Kidney (tissue), 14 donors: ENCODE data around the gene CRTC2. TPM values are rescaled to one million over a fixed set of nuclear protein-coding genes. Genes with fewer than 3 reads are reported as not detected.
A peak's percentile ranks its signal among the peaks of the same experiment; 100 is the strongest.

ENCODE experiments used
- DNase-seq, 5 donors: peaks; one replicate each; pipeline ENCODE4 v3.0.0-alpha.2; 2013 to 2020
- FAIRE-seq: peaks from 2 replicates; lab custom pipeline; 2012; peaks lifted over from hg19 to GRCh38; lab: Jason Lieb, UNC
- H3K27ac ChIP-seq, 2 donors: one replicate each; pipeline ENCODE4 v1.7.0; 2013; ENCODE audit warnings: low read depth in 2 of 2, low read length in 2 of 2, inconsistent platforms in 1 of 2
- H3K27me3 ChIP-seq: one replicate; pipeline ENCODE4 v1.7.1; 2013; ENCODE audit warnings: low read length, inconsistent platforms; ENCODE audit not compliant: control insufficient read depth, insufficient read depth
- H3K36me3 ChIP-seq, 3 donors: one replicate each; pipeline versions ENCODE4 v1.7.0 to v1.7.1; 2013; ENCODE audit warnings: low read length in 3 of 3, control low read depth in 1 of 3, inconsistent platforms in 1 of 3; ENCODE audit not compliant: insufficient read depth in 3 of 3, control insufficient read depth in 2 of 3
- H3K4me1 ChIP-seq, 3 donors: one replicate each; pipeline versions ENCODE4 v1.7.0 to v1.7.1; 2013; ENCODE audit warnings: low read length in 3 of 3, inconsistent platforms in 1 of 3, low read depth in 1 of 3; ENCODE audit not compliant: control insufficient read depth in 2 of 3, insufficient read depth in 2 of 3
- H3K4me3 ChIP-seq, 3 donors: one replicate each; pipeline versions ENCODE4 v1.7.0 to v1.8.1; 2013; ENCODE audit warnings: low read length in 3 of 3, control low read depth in 1 of 3, inconsistent platforms in 1 of 3
- H3K9ac ChIP-seq, 3 donors: one replicate each; pipeline versions ENCODE4 v1.7.0 to v1.7.1; 2013; ENCODE audit warnings: low read length in 3 of 3, control low read depth in 1 of 3, inconsistent platforms in 1 of 3
- H3K9me3 ChIP-seq, 3 donors: one replicate each; pipeline versions ENCODE4 v1.7.0 to v1.7.1; 2013; ENCODE audit warnings: low read length in 3 of 3, control low read depth in 1 of 3, inconsistent platforms in 1 of 3; ENCODE audit not compliant: control insufficient read depth in 2 of 3, insufficient read depth in 1 of 3
- CTCF ChIP-seq: IDR thresholded peaks from 3 replicates; pipeline ENCODE4 v1.5.1; 2012; ENCODE audit warnings: mild to moderate bottlenecking, moderate library complexity, borderline replicate concordance; ENCODE audit not compliant: insufficient read depth; ENCODE audit errors: extremely low read depth
- intact Hi-C: fragments of 100-400 bp; cut with DNase I; formaldehyde crosslinking; loops from one replicate; pipeline ENCODE4 v1.11.1; 2022
- polyA plus RNA-seq: library from polyadenylated mRNA; stranded (reverse); fragments of 350-450 nt; fragmentation: Illumina TruSeq; extraction: RNeasy Lipid Tissue Mini Kit (QIAGEN cat#74804); gene quantifications from one replicate; pipeline ENCODE4 v1.2.3, GENCODE V29; 2014; ENCODE audit warnings: low read depth, low replicate concordance; ENCODE audit not compliant: insufficient read depth
- total RNA-seq: library from RNA; stranded (reverse); fragmentation: NEBNext Ultra II Directional; extraction: Animal tissue kit (Norgen Biotek cat#: 25700); gene quantifications from one replicate; pipeline ENCODE4 v1.2.1, GENCODE V29; 2021
- donor health status: control.
- donor health status: control.
- donor health status: control.
- donor health status: control.
- donor health status: control.
- donor health status: DM: yes; HTN: yes; CAD: no.
- donor health status: Normal renal cell carcinoma (clear cell type).

CRTC2 gene
- total and polyA plus RNA-seq, 2 donors from 2014 or later, result 28.6 to 44.8 TPM

- H3K27me3 ChIP-seq, result no peaks in the 10 kb centered on the region
- no peaks in the 10 kb centered on the region for H3K9me3 ChIP-seq
- H3K9ac ChIP-seq, result peak within 1 kb of the TSS; percentile 92 to 98 (median 95)
- H3K36me3 ChIP-seq, result peaks cover 2 to 8% (median 4%) of the 10 kb centered on the region in 3 donors
- H3K4me3 ChIP-seq, result peak within 1 kb of the TSS; percentile 64 to 92 (median 91)
- peak within 1 kb of the TSS; percentile 83 to 92 for H3K27ac ChIP-seq
- no peak for FAIRE-seq
- DNase-seq, result peak; percentile 88 to 96 (median 94)
- intact Hi-C loops, result no loop called here
- peaks cover 0 to 8% (median 0%) of the 10 kb centered on the region in 3 donors for H3K4me1 ChIP-seq
- TF ChIP-seq CTCF, result no peak
Measured at GRCh38 chr1:153977250-153978240, 19.1 kb upstream of the CRTC2 start, which contains the start of gene JTB. Gene JTB (minus strand): TSS chr1:153977674. CDS start chr1:153977252, 422 bp downstream.

GRCh38 chr1:153976819-153977249 is 18.4 kb upstream of the CRTC2 start:
- intact Hi-C loops, result no loop called here

GRCh38 chr1:153973525-153973924 is 15.1 kb upstream of the CRTC2 start:
- FAIRE-seq (no peak), DNase-seq (no peak)
- no peak for TF ChIP-seq CTCF
- H3K4me1 ChIP-seq, result peaks cover 0 to 10% (median 3%) of the 10 kb centered on the region in 3 donors
- H3K4me3 ChIP-seq, result no peak overlapping the region
- H3K9me3 ChIP-seq, result no peaks in the 10 kb centered on the region
- H3K27ac ChIP-seq, result no peak overlapping the region
- no peaks in the 10 kb centered on the region for H3K27me3 ChIP-seq
- peaks cover 2 to 8% (median 4%) of the 10 kb centered on the region in 3 donors for H3K36me3 ChIP-seq
- no peak overlapping the region for H3K9ac ChIP-seq
- intact Hi-C loops, result no loop called here

More at GRCh38 chr1:153976819-153977249, 18.4 kb upstream of the CRTC2 start:
- Histone ChIP-seq H3K27ac (peak overlapping the region; percentile 83 to 92), H3K36me3 (peaks cover 2 to 8% (median 4%) of the 10 kb centered on the region in 3 donors), H3K9ac (peak overlapping the region; percentile 92 to 98 (median 95)), H3K27me3 (no peaks in the 10 kb centered on the region), H3K4me3 (peak overlapping the region; percentile 64 to 92 (median 91)), H3K9me3 (no peaks in the 10 kb centered on the region), H3K4me1 (peaks cover 0 to 8% (median 0%) of the 10 kb centered on the region in 3 donors)
- DNase-seq (peak in 2 of 5 donors; percentile 19 to 33), FAIRE-seq (no peak)
- no peak for TF ChIP-seq CTCF
